ENCODE results near the gene GCKR.

Gene GCKR

GRCh38 chr2:27461118-27461517 lies 35.5 kb upstream of the GCKR start:
- no peak for TF ChIP-seq TCF12 (IDR thresholded peaks at IDR 0.05; ENCODE audit: low read depth)
- TF ChIP-seq ZBTB7A (IDR thresholded peaks at IDR 0.05; ENCODE audit: low read depth), result no peak
- TF ChIP-seq TEAD4 (IDR thresholded peaks at IDR 0.05), result no peak
- no peak for TF ChIP-seq REST (IDR thresholded peaks at IDR 0.05; ENCODE audit: low read depth)
- TF ChIP-seq TAF1 (IDR thresholded peaks at IDR 0.05; ENCODE audit: low read depth), result no peak
- no peak for TF ChIP-seq YY1 (IDR thresholded peaks at IDR 0.05; ENCODE audit: low read depth)
- no peak for TF ChIP-seq RAD21 (IDR thresholded peaks at IDR 0.05; ENCODE audit: low read depth)
- TF ChIP-seq EGR1 (IDR thresholded peaks at IDR 0.05), result no peak
- no peak for TF ChIP-seq NFIC (IDR thresholded peaks at IDR 0.05)
- no peak for TF ChIP-seq FOXM1 (IDR thresholded peaks at IDR 0.05; ENCODE audit: borderline replicate concordance, low read depth)
- no peak for TF ChIP-seq MAX (IDR thresholded peaks at IDR 0.05)
- TF ChIP-seq EP300 (IDR thresholded peaks at IDR 0.05; ENCODE audit: borderline replicate concordance), result no peak
- TF ChIP-seq CEBPB (IDR thresholded peaks at IDR 0.05), result no peak
- TF ChIP-seq USF1 (IDR thresholded peaks at IDR 0.05), result no peak
- no peak for TF ChIP-seq CREB1 (IDR thresholded peaks at IDR 0.05; ENCODE audit: low read depth)

DNA sequence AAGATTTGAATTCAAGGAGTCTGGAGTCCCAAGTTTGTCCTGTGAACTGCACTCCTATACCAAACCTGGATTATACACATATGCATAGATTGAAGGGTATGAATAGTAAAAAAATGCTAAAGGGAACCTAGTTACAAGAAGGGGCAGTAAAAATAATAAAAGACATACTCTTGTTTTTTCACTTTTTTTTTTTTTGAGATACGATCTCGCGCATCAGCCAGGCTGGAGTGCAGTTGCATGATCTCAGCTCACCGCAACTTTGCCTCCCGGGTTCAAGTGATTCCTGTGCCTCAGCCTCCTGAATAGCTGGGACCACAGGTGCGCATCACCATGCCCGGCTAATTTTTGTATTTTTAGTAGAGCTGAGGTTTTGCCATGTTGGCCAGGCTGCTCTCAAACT lies 32.2 kb upstream of the GCKR start:
- TF ChIP-seq USF1 (IDR thresholded peaks at IDR 0.05), result no peak
- TF ChIP-seq MAX (IDR thresholded peaks at IDR 0.05), result no peak
- TF ChIP-seq TCF12 (IDR thresholded peaks at IDR 0.05; ENCODE audit: low read depth), result no peak
- TF ChIP-seq RAD21 (IDR thresholded peaks at IDR 0.05; ENCODE audit: low read depth), result no peak
- TF ChIP-seq EP300 (IDR thresholded peaks at IDR 0.05; ENCODE audit: borderline replicate concordance), result no peak
- TF ChIP-seq ZBTB7A (IDR thresholded peaks at IDR 0.05; ENCODE audit: low read depth), result no peak

GRCh38 chr2:27471961-27472360 lies 24.7 kb upstream of the GCKR start:
- TF ChIP-seq FOXM1 (IDR thresholded peaks at IDR 0.05; ENCODE audit: borderline replicate concordance, low read depth) (no peak), CEBPB (IDR thresholded peaks at IDR 0.05) (no peak), EP300 (IDR thresholded peaks at IDR 0.05; ENCODE audit: borderline replicate concordance) (no peak), MAX (IDR thresholded peaks at IDR 0.05) (no peak)

DNA sequence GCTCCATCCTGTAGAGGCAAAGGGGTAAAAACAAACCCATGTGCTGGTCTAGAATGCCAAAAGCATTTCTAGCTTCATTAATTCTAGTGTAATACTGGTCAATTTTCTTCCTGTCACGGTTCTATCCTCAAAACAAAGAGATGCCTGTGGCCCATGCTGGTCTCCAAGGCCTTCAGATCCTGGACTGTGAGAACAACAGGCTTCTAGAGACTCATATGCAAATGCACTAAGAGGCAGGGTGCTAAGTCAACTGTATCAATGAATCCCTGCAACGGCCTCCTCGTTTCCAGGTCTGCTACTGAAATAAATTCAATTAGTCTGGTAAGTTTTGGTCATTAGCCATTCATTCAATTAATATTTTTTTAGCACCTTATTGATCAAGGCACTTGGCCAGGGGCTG lies 11.1 kb upstream of the GCKR start:
- TF ChIP-seq EGR1 (IDR thresholded peaks at IDR 0.05), result no peak
- no peak for TF ChIP-seq TAF1 (IDR thresholded peaks at IDR 0.05; ENCODE audit: low read depth)
- TF ChIP-seq REST (IDR thresholded peaks at IDR 0.05; ENCODE audit: low read depth), result no peak
- TF ChIP-seq YY1 (IDR thresholded peaks at IDR 0.05; ENCODE audit: low read depth), result no peak
- no peak for TF ChIP-seq TEAD4 (IDR thresholded peaks at IDR 0.05)
- TF ChIP-seq NFIC (IDR thresholded peaks at IDR 0.05), result no peak
- TF ChIP-seq RAD21 (IDR thresholded peaks at IDR 0.05; ENCODE audit: low read depth), result no peak
- no peak for TF ChIP-seq USF1 (IDR thresholded peaks at IDR 0.05)
- no peak for TF ChIP-seq FOXM1 (IDR thresholded peaks at IDR 0.05; ENCODE audit: borderline replicate concordance, low read depth)
- TF ChIP-seq CEBPB (IDR thresholded peaks at IDR 0.05), result no peak
- TF ChIP-seq ZBTB7A (IDR thresholded peaks at IDR 0.05; ENCODE audit: low read depth), result no peak
- no peak for TF ChIP-seq CREB1 (IDR thresholded peaks at IDR 0.05; ENCODE audit: low read depth)
- no peak for TF ChIP-seq EP300 (IDR thresholded peaks at IDR 0.05; ENCODE audit: borderline replicate concordance)
- TF ChIP-seq MAX (IDR thresholded peaks at IDR 0.05), result no peak
- no peak for TF ChIP-seq TCF12 (IDR thresholded peaks at IDR 0.05; ENCODE audit: low read depth)

DNA sequence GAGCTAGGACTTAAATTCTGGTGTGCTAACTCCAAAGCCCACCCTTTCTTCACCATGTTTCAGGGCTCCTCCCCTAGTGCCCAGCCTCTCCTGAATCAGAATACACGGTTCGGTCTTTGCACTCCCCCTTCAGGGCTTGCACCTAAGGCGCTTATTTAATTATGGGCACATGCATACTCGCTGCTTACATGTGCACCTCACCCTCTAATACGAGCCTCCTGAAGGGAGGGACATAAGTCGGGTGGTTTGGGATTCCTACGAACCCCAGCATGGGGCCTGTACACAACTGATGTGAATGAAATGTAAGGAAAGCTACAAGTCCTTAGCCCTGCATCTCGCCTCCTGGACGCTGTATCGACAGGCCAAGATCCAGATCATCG lies 7.5 kb upstream of the GCKR start:
- no peak for TF ChIP-seq TAF1 (IDR thresholded peaks at IDR 0.05; ENCODE audit: low read depth)

Measured in Ishikawa (cell line).